ENCODE measurements around the gene TMEM45A.

- TF ChIP-seq CTCF (IDR thresholded peaks at IDR 0.05) (no peak), EP300 (IDR thresholded peaks at IDR 0.05) (no peak), POLR2AphosphoS5 (IDR thresholded peaks at IDR 0.05) (no peak), POLR2A (IDR thresholded peaks at IDR 0.05) (no peak)
Measured at GRCh38 chr3:100606894-100607512, 114.6 kb downstream of the TMEM45A start.

Data from suprapubic skin (tissue), 4 donors.